Smooth muscle cell (in vitro differentiated cells): ENCODE measurements around the gene VWA8. TPM values are rescaled to one million over a fixed set of nuclear protein-coding genes. Genes with fewer than 3 reads are reported as not detected.

Experiments used
- DNase-seq: peaks from one replicate; lab custom pipeline; 2025; ENCODE audit not compliant: unreplicated experiment; lab: John Stamatoyannopoulos, UW
- H2AFZ ChIP-seq: fragments of 200-600 bp; sonication (generic); 2 replicates; pipeline ENCODE4 v1.6.0; 2016; ENCODE audit warnings: antibody characterized with exemption, low read depth, mild to moderate bottlenecking
- H3F3A ChIP-seq: fragments of 200-600 bp; sonication (generic); 2 replicates; pipeline ENCODE4 v1.6.0; 2017; ENCODE audit warnings: antibody characterized with exemption, low read depth
- H3K27ac ChIP-seq: fragments of 200-600 bp; sonication (generic); 2 replicates; pipeline ENCODE4 v1.5.1; 2016; ENCODE audit warnings: low read depth, mild to moderate bottlenecking
- H3K27me3 ChIP-seq: fragments of 200-600 bp; sonication (generic); 2 replicates; pipeline ENCODE4 v1.6.1; 2016; ENCODE audit warnings: low read depth, mild to moderate bottlenecking
- H3K36me3 ChIP-seq: fragments of 200-600 bp; sonication (generic); 2 replicates; pipeline ENCODE4 v1.5.1; 2016; ENCODE audit warnings: low read depth
- H3K4me1 ChIP-seq: fragments of 200-600 bp; sonication (generic); 2 replicates; pipeline ENCODE4 v1.5.1; 2016; ENCODE audit warnings: low read depth
- H3K4me2 ChIP-seq: fragments of 200-600 bp; sonication (generic); 2 replicates; pipeline ENCODE4 v1.6.0; 2016; ENCODE audit warnings: mild to moderate bottlenecking
- H3K4me3 ChIP-seq: fragments of 200-600 bp; sonication (generic); 2 replicates; pipeline ENCODE4 v1.5.1; 2016; ENCODE audit warnings: mild to moderate bottlenecking
- H3K79me2 ChIP-seq: fragments of 200-600 bp; sonication (generic); 2 replicates; pipeline ENCODE4 v1.6.0; 2016; ENCODE audit warnings: low read depth, mild to moderate bottlenecking
- H3K9ac ChIP-seq: fragments of 200-600 bp; sonication (generic); 2 replicates; pipeline ENCODE4 v1.6.0; 2016; ENCODE audit warnings: low read depth
- H3K9me3 ChIP-seq: fragments of 200-600 bp; sonication (generic); replicated peaks from 2 replicates; pipeline ENCODE4 v1.5.1; 2016; ENCODE audit warnings: low read depth
- H4K20me1 ChIP-seq: fragments of 200-600 bp; sonication (generic); 2 replicates; pipeline ENCODE4 v1.6.0; 2016; ENCODE audit warnings: low read depth
- CTCF ChIP-seq: fragments of 200-600 bp; sonication (generic); IDR thresholded peaks from 2 replicates; pipeline ENCODE4 v1.5.1; 2017; ENCODE audit warnings: borderline replicate concordance, mild to moderate bottlenecking, antibody characterized with exemption; ENCODE audit not compliant: insufficient read depth, poor library complexity, severe bottlenecking
- WGBS: methylation state at CpG from one replicate; pipeline ENCODE4 v1.1.7; 2016; ENCODE audit warnings: low lambda C conversion rate; 5-methylcytosine and 5-hydroxymethylcytosine counted together
- polyA plus RNA-seq: library from polyadenylated mRNA; unstranded; fragments of >200 nt; fragmentation: Nextera tagmentation; extraction: Ambion mirVana; gene quantifications from 2 replicates; pipeline ENCODE4 v1.2.1, GENCODE V29; 2016
- total RNA-seq: library from RNA; depleted of rRNA; stranded (reverse); fragments of >200 nt; gene quantifications from 2 replicates; pipeline ENCODE4 v1.2.3, GENCODE V29; 2014

Gene VWA8
- total and polyA plus RNA-seq, 2 experiments from 2014 or later = 2.6 to 14.4 TPM

GRCh38 chr13:41697578-41697977, 263.3 kb downstream of the VWA8 start:
- peaks cover 21% of the 10 kb centered on the region for H3K4me1 ChIP-seq
- whole genome bisulfite sequencing = 95% methylated on average over 6 of the region's 6 CpGs

GRCh38 chr13:41696163-41697003, 264.5 kb downstream of the VWA8 start:
- no peak for DNase-seq
- peak overlapping the region; percentile 58 for H3K4me2 ChIP-seq

More at GRCh38 chr13:41697578-41697977, 263.3 kb downstream of the VWA8 start:
- Histone ChIP-seq H3K36me3 (no peaks in the 10 kb centered on the region), H3K4me3 (no peak overlapping the region), H4K20me1 (no peaks in the 10 kb centered on the region), H3K9ac (no peak overlapping the region), H2AFZ (no peak overlapping the region), H3K4me2 (no peak overlapping the region), H3F3A (no peaks in the 10 kb centered on the region), H3K27me3 (no peaks in the 10 kb centered on the region), H3K9me3 (no peaks in the 10 kb centered on the region), H3K27ac (no peak overlapping the region), H3K79me2 (no peaks in the 10 kb centered on the region)
- no peak for DNase-seq
- TF ChIP-seq CTCF = no peak

GRCh38 chr13:41694545-41695301, 266.2 kb downstream of the VWA8 start:
- H3F3A ChIP-seq = no peaks in the 10 kb centered on the region
- H3K79me2 ChIP-seq = no peaks in the 10 kb centered on the region
- H3K27ac ChIP-seq = peak overlapping the region; percentile 93
- H3K4me1 ChIP-seq = peaks cover 15% of the 10 kb centered on the region
- H3K9ac ChIP-seq = peak overlapping the region; percentile 72
- H4K20me1 ChIP-seq = no peaks in the 10 kb centered on the region
- no peak overlapping the region for H3K4me3 ChIP-seq
- H3K4me2 ChIP-seq = peak overlapping the region; percentile 58
- no peaks in the 10 kb centered on the region for H3K9me3 ChIP-seq
- TF ChIP-seq CTCF = no peak
- H3K36me3 ChIP-seq = no peaks in the 10 kb centered on the region
- peak overlapping the region; percentile 25 for H2AFZ ChIP-seq
- H3K27me3 ChIP-seq = no peaks in the 10 kb centered on the region
- no peak for DNase-seq
- whole genome bisulfite sequencing = 25% methylated on average over 5 of the region's 5 CpGs

More at GRCh38 chr13:41696163-41697003, 264.5 kb downstream of the VWA8 start:
- no peaks in the 10 kb centered on the region for H4K20me1 ChIP-seq
- no peaks in the 10 kb centered on the region for H3K27me3 ChIP-seq
- no peak overlapping the region for H2AFZ ChIP-seq
- H3K9me3 ChIP-seq = no peaks in the 10 kb centered on the region
- no peak for TF ChIP-seq CTCF
- H3K79me2 ChIP-seq = no peaks in the 10 kb centered on the region
- H3K27ac ChIP-seq = peak overlapping the region; percentile 93
- H3K9ac ChIP-seq = peak overlapping the region; percentile 72
- H3F3A ChIP-seq = no peaks in the 10 kb centered on the region
- no peak overlapping the region for H3K4me3 ChIP-seq
- H3K36me3 ChIP-seq = no peaks in the 10 kb centered on the region
- peaks cover 21% of the 10 kb centered on the region for H3K4me1 ChIP-seq
